Memory B cell (primary cell): ENCODE data around the gene SRRD.
"Not testable (repeated sequence)": the region's sequence is repeated elsewhere in the genome, so short reads cannot be mapped to it uniquely, and the experiment has no call there.

Experiments used
- ATAC-seq: fragments of 150-1000 bp; cut with Tn5 transposase; 2 replicates; pipeline ENCODE4 v1.10.0; 2021; ENCODE audit warnings: low read depth, mild to moderate bottlenecking, moderate library complexity
- DNase-seq, 2 donors: peaks; one replicate each; pipeline ENCODE4 v3.0.0; 2022; ENCODE audit warnings: low spot score in 2 of 2
- H3K27ac Mint-ChIP-seq: one replicate; pipeline ENCODE4 v1.8.0; 2022; ENCODE audit warnings: mild to moderate bottlenecking, moderate library complexity, mixed read lengths
- H3K27me3 Mint-ChIP-seq: one replicate; pipeline ENCODE4 v1.8.0; 2022; ENCODE audit warnings: mixed read lengths
- H3K36me3 Mint-ChIP-seq: one replicate; pipeline ENCODE4 v1.8.0; 2022; ENCODE audit warnings: mild to moderate bottlenecking, mixed read lengths
- H3K4me1 Mint-ChIP-seq: one replicate; pipeline ENCODE4 v1.8.0; 2022; ENCODE audit warnings: mixed read lengths
- H3K4me3 Mint-ChIP-seq: one replicate; pipeline ENCODE4 v1.8.0; 2022; ENCODE audit warnings: mild to moderate bottlenecking, moderate library complexity, mixed read lengths
- H3K9me3 Mint-ChIP-seq: one replicate; pipeline ENCODE4 v1.8.0; 2022; ENCODE audit warnings: mixed read lengths

SRRD gene

DNA sequence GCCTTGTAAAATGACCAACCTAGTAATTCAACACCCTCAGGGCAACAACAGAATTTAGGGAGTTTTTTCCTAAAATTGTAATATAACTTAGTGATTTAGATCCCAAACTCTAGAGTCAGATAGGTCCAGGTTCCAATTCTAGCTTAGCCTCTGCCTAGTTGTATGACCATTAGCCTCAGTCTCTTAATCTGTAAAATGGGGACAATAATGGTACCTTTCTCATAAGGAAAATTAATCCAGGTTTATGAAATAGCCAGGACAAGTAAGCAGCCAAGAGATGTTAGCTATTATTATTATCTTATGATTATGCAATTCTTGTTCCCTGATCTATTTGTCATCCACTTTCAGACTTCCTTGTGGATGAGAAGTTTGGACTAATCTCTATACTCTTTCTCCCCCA, 24.5 kb downstream of the SRRD start:
- H3K27ac Mint-ChIP-seq = no peak overlapping the region

DNA sequence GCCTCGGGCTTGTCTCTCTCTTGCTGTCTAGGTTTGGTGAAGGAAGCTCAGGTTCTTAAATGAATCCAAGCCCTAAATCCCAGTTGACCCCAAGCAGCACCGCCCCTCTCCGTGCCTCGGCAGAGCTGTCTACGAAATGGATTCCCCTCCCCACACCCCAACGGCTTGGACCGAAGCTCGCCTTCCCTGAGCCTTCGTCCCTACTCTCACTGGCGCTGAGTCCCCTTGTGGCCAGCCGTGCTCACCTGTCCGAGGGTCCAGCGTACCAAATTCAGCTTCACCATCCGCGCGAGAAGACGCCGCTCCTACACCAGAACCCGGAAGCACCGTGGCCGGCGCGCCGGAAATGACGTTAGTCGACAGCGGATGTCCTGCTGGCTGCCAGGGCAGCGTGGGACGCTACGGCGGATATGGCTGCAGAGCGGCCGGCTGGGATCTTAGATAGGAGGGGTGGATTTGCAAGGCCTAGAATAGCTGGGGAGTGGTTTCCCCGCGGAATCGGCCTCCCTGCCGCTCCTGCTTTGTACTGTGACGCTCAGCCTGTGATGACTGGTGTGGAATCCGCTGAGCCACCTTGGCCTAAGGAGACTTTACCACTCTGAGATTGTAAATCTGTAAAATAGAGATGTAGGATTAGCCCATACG, 28.6 kb downstream of the SRRD start, which contains the start of gene TFIP11:
TFIP11 (minus strand) TSS at position 325 of the 645 bp plus-strand sequence. CDS start 2,201 bp downstream, outside the sequence.
- DNase-seq = peak; percentile 75 to 82
- peak; percentile 98 for ATAC-seq
- H3K4me1 Mint-ChIP-seq = peaks cover 33% of the 10 kb centered on the region
- H3K9me3 Mint-ChIP-seq = no peaks in the 10 kb centered on the region
- H3K4me3 Mint-ChIP-seq = peak within 1 kb of the TSS; percentile 100
- no peaks in the 10 kb centered on the region for H3K27me3 Mint-ChIP-seq
- H3K36me3 Mint-ChIP-seq = peaks cover 12% of the 10 kb centered on the region
- peak within 1 kb of the TSS; percentile 98 for H3K27ac Mint-ChIP-seq

More for the DNA sequence above, 24.5 kb downstream of the SRRD start:
- Mint-ChIP-seq H3K9me3 (no peaks in the 10 kb centered on the region), H3K4me3 (no peak overlapping the region), H3K36me3 (peaks cover 28% of the 10 kb centered on the region), H3K4me1 (peaks cover 30% of the 10 kb centered on the region), H3K27me3 (no peaks in the 10 kb centered on the region)
- ATAC-seq = no peak
- no peak for DNase-seq

DNA sequence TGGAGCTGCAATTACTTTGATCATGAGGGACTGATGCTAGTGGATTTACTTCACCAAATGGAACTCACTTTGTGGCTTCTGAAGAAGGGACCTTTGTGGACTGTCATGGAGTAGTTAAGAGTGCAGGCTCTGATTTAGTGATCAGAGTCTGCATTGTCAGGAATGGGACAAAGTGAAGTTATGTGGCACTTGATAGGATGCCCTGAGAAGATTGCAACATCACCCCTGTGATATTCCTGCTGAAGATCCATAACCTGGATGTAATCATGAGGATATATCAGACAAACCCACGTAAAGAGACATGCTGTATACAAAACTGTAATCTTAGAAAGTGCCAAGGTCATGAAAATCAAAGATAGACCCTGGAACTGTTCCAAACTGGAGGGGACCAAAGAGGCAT, 30.2 kb downstream of the SRRD start:
- no peak overlapping the region for H3K27ac Mint-ChIP-seq

DNA sequence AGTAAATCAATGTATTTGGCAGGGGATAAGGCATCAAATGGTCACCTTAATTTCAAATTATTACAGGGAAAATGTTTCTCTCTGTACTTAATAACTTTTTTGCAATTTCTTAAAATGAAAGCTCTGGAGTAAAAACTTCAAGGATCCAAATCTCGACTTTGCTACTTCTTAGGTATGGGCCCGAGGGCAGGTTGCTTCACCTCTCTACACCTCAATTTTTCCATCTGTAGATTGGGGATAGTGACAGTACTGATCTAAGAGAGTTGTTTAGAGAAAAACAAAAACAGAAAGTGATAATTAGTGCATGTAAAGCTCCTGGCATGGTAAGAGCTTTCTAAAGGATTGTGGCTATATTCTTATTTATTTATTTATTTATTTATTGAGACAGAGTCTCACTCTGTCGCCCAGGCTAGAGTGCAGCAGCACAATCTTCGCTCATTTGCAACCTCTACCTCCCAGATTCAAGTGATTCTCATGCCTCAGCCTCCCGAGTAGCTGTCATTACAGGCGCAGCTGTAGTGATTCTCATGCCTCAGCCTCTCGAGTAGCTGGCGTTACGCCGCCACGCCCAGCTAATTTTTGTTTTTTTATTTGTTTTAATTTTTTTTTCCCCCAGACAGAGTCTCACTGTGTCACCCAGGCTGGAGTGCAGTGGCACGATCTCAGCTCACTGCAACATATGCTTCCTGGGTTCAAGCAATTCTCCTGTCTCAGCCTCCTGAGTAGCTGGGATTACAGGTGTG, 30.9 kb downstream of the SRRD start:
- Mint-ChIP-seq H3K27me3 (no peaks in the 10 kb centered on the region), H3K9me3 (no peaks in the 10 kb centered on the region), H3K4me3 (no peak overlapping the region), H3K36me3 (peaks cover 4% of the 10 kb centered on the region), H3K27ac (no peak overlapping the region), H3K4me1 (peaks cover 28% of the 10 kb centered on the region)
- DNase-seq (no peak), ATAC-seq (no peak)

More for the DNA sequence above, 30.2 kb downstream of the SRRD start:
- Mint-ChIP-seq H3K9me3 (no peaks in the 10 kb centered on the region), H3K4me1 (peaks cover 33% of the 10 kb centered on the region), H3K36me3 (peaks cover 10% of the 10 kb centered on the region), H3K27me3 (no peaks in the 10 kb centered on the region), H3K4me3 (peak overlapping the region; percentile 29)
- ATAC-seq = no peak
- no peak for DNase-seq

DNA sequence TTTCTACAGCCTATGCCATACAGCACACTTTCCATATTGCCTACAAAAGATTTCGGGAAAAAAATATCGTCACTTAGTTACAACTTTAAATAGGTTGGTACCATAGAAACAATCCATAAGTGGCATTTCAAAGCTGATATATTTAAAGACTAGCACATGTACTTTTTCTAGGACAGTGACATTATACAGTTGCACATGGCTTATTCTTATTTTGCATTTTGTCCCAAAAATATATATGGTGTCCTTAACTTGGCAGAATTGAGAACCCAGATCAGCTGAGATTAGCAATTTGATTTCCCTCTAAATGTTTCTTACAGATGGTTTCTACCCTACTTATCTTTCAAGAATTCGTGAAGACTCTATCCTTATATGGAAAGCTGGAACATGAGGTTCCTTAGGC, 32.3 kb downstream of the SRRD start:
- no peaks in the 10 kb centered on the region for H3K27me3 Mint-ChIP-seq
- H3K9me3 Mint-ChIP-seq = no peaks in the 10 kb centered on the region
- ATAC-seq (no peak), DNase-seq (no peak)
- no peaks in the 10 kb centered on the region for H3K36me3 Mint-ChIP-seq
- H3K27ac Mint-ChIP-seq = no peak overlapping the region
- H3K4me3 Mint-ChIP-seq = no peak overlapping the region
- peaks cover 23% of the 10 kb centered on the region for H3K4me1 Mint-ChIP-seq

DNA sequence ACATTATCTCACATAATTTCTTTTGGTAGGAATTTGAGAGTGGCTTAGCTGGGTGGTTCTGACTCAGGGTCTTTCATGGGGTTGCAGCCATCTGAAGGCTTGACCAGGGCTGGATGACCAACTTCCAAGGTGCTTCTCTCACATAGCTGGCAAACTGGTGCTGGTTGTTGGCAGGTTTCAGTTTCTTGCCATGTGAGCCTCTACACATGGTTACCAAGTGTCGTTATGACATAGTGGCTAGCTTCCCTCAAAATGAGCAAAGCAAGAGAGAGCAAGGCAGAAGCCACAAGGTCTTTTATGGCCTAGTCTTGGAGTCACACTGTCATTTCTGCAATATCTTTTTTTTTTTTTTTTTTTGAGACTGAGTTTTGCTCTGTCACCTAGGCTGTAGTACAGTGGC, 32.8 kb downstream of the SRRD start:
- Mint-ChIP-seq H3K27me3 (no peaks in the 10 kb centered on the region), H3K4me1 (peaks cover 19% of the 10 kb centered on the region), H3K27ac (no peak overlapping the region), H3K4me3 (no peak overlapping the region), H3K9me3 (no peaks in the 10 kb centered on the region), H3K36me3 (no peaks in the 10 kb centered on the region)
- no peak for ATAC-seq
- DNase-seq = no peak

DNA sequence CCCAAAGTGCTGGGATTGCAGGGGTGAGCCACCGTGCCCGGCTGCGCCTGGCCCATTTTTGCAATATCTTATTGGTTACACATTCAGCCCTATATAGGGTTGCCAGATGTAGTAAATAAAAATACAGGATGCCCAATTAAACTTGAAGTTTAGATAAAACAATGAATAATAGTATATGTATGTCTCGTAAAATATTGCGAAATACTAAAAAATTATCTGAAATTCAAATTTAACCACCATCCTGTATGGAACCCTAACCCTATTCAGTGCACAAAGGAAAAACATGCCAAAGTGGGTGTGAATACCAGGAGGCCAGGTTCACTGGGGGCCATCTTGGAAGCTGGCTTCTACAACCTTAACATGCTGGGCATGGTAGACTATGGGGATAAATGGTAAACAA, 33.8 kb downstream of the SRRD start:
- H3K36me3 Mint-ChIP-seq = no peaks in the 10 kb centered on the region
- H3K27ac Mint-ChIP-seq = no peak overlapping the region
- no peaks in the 10 kb centered on the region for H3K9me3 Mint-ChIP-seq
- no peak overlapping the region for H3K4me3 Mint-ChIP-seq
- DNase-seq (no peak), ATAC-seq (no peak)
- peaks cover 16% of the 10 kb centered on the region for H3K4me1 Mint-ChIP-seq
- H3K27me3 Mint-ChIP-seq = no peaks in the 10 kb centered on the region

DNA sequence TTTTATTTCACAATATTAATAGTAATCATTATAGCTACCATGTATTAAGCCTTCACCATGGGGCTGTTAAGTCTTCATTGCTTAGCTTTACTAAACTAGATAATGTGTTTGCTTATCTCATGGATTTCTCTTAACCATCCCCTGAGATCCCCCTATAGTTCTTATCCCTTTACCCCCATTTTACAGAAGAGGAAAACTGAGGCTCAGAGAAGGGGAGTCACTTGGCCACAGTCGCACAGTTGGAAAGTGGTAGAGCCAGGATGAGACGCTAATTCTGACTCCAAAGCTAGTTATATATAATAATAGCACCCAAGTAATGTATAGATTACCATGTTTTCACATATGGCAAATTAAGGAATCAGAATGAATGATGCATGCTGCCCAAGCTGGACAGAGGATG, 38.3 kb downstream of the SRRD start:
- ATAC-seq (no peak), DNase-seq (no peak)
- H3K36me3 Mint-ChIP-seq = peaks cover 8% of the 10 kb centered on the region
- H3K27me3 Mint-ChIP-seq = no peaks in the 10 kb centered on the region
- H3K4me1 Mint-ChIP-seq = peaks cover 4% of the 10 kb centered on the region
- H3K27ac Mint-ChIP-seq = no peak overlapping the region
- H3K9me3 Mint-ChIP-seq = no peaks in the 10 kb centered on the region
- H3K4me3 Mint-ChIP-seq = no peak overlapping the region

DNA sequence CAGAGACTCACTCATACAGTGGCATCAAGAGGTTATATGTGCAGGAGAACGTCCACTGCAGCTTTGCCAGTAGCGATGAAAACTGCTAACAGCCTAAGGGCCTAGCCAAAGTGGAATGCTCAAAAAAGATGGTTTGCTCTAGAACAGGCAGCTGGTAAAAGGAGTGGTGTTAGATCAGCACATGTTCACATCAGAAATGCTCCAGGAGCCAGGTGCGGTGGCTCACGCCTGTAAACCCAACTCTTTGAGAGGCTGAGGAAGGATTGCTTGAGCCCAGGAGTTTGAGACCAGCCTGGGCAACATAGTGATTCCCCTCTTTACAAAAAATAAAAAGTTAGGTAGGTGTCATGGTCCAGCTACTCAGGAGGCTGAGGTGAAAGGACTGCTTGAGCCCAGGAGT, 38.9 kb downstream of the SRRD start:
- peaks cover 4% of the 10 kb centered on the region for H3K4me1 Mint-ChIP-seq
- H3K27ac Mint-ChIP-seq = no peak overlapping the region
- peaks cover 10% of the 10 kb centered on the region for H3K36me3 Mint-ChIP-seq
- no peak overlapping the region for H3K4me3 Mint-ChIP-seq
- H3K27me3 Mint-ChIP-seq = no peaks in the 10 kb centered on the region
- no peak for DNase-seq
- no peaks in the 10 kb centered on the region for H3K9me3 Mint-ChIP-seq
- ATAC-seq = no peak

DNA sequence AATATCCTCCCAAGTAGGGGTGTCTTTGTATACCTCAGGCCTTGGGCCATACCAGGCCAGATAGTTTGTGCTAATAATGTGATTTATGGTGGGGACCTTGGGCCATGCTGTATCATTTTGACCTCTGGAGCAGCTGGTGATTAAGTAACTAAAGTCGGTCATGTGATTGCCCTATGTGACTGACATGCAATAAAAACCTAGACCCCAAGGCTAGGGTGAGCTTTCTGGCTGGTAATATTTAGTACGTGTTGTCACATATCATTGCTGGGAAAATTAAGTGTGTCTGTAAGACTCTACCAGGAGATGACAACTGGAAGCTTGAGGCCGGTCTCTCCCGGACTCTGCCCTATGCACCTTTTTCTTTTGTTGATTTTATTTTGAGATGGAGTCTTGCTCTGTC, 41.2 kb downstream of the SRRD start:
- Mint-ChIP-seq H3K4me1 (peaks cover 4% of the 10 kb centered on the region), H3K27me3 (no peaks in the 10 kb centered on the region), H3K4me3 (no peak overlapping the region), H3K9me3 (no peaks in the 10 kb centered on the region), H3K27ac (peak overlapping the region; percentile 41), H3K36me3 (peaks cover 10% of the 10 kb centered on the region)
- no peak for ATAC-seq
- no peak for DNase-seq

DNA sequence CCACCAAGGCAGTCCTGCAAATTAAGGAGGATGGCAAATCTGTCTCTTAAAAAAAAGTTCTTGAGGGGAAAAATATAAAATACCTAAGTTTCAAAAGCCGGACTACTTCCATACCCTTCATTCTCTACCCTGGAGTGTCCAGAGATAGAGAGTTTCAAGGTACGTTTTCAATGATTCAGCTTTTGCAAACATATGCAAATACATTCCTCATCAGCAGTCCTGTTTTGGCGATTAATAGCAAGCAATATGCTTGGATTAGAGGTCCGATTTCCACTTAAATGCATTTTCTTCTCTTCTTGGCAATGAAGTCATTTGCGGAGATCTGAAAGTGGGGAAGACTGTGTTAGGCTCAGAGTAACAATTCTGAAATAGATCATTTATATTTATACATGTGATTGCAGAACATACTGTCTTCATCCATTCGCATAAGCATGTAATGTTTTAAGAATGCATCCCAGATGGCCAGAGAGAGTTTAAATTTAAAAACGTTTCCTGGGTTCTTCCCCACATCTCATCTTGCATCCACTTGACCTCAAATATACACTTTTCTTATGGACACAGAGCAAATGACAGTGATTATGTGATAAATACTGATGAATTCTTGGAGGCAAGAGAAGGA, 42.4 kb downstream of the SRRD start:
- DNase-seq = no peak
- Mint-ChIP-seq H3K4me3 (no peak overlapping the region), H3K9me3 (no peaks in the 10 kb centered on the region), H3K27me3 (no peaks in the 10 kb centered on the region), H3K36me3 (peaks cover 11% of the 10 kb centered on the region), H3K4me1 (peaks cover 4% of the 10 kb centered on the region), H3K27ac (no peak overlapping the region)
- no peak for ATAC-seq

DNA sequence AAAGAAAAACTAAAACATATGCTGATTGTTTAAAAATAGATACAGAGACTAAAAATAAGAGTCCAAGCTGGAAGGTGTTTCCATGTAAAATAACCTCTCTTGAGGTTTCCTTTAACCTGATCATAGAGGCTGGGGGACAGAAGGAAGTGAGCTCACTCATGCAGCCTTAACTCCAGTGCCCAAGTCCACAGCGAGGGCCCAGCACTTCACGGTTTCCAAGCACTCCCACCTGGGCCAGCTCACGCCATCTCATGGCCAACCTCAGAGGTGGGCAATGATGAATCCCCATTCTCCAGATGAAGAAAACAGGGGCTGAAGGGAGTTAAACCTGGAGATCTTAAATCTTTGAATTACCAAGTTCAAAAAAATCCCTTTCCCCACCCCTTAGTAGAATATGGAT, 43.5 kb downstream of the SRRD start:
- DNase-seq = no peak
- Mint-ChIP-seq H3K4me1 (peaks cover 4% of the 10 kb centered on the region), H3K27ac (no peak overlapping the region), H3K4me3 (no peak overlapping the region), H3K27me3 (no peaks in the 10 kb centered on the region), H3K36me3 (peaks cover 13% of the 10 kb centered on the region), H3K9me3 (no peaks in the 10 kb centered on the region)
- ATAC-seq = no peak

DNA sequence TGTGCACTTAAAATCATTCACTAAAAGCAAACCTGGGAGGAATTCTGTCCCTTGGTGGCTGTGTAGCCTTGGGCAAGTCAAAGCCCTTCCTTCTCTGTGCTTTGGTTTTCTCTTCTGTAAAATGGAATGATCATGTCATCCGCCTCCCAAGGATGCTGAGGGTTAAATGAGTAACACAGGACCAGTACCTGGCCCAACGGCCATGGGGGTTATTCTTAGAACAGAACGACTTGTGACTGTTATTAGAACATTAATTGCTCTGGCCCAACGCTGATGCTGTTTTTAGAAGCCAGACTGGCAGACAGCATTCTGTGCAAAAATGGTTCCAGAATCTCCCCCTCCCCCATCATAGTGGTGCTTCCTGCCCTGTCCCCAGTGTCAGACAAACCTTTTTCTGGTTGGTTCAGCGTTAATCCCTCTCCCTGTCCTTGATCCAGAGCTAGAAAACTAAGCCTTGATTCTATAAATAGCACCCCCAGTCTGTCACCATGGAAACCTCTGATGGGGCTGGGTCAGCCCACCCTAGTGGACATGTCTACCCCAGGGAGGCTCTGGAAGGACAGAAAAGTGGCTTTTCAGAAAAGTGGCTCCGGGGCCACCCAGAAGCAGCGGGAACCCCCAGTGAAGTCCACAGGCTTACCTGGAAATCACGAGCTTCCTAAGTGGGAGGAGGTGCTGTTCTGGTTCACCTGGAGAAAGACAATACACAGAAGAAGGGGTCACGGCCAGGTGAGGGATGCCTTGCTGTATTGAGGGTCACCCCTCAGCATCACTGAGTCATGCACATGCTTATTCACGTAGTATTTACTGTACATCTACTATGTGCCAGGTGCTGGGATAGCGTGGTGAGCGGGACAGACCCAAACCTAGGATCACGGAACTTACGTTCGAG, 44.1 kb downstream of the SRRD start:
- DNase-seq = no peak
- ATAC-seq = no peak
- Mint-ChIP-seq H3K27ac (no peak overlapping the region), H3K4me3 (no peak overlapping the region), H3K27me3 (no peaks in the 10 kb centered on the region), H3K4me1 (peaks cover 8% of the 10 kb centered on the region), H3K9me3 (no peaks in the 10 kb centered on the region), H3K36me3 (peaks cover 13% of the 10 kb centered on the region)

DNA sequence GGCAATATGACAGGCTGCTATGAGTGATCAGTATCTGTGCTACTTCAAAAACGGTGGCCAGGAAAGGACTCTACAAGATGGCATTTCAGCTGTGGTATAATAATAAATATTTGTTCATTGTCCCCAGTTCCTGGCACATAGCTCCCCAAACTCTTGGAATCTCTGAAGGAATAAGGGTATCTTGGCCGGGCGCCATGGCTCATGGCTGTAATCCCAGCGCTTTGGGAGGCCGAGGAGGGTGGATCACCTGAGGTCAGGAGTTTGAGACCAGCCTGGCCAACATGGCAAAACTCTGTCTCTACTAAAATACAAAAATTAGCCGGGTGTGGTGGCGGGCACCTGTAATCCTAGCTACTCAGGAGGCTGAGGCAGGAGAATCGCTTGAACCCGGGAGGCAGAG, 44.8 kb downstream of the SRRD start:
- not testable (repeated sequence) for H3K4me1 Mint-ChIP-seq, H3K27ac Mint-ChIP-seq
- peaks cover 13% of the 10 kb centered on the region for H3K36me3 Mint-ChIP-seq

More for the DNA sequence above, 44.8 kb downstream of the SRRD start:
- not testable (repeated sequence) for H3K4me3 Mint-ChIP-seq, ATAC-seq, DNase-seq, H3K9me3 Mint-ChIP-seq, H3K27me3 Mint-ChIP-seq
